ENCODE measurements around the gene RFC3. TPM values are rescaled to one million over a fixed set of nuclear protein-coding genes. Genes with fewer than 3 reads are reported as not detected.
A peak's percentile ranks its signal among the peaks of the same experiment; 100 is the strongest.

RFC3 gene
- total and polyA plus RNA-seq, 9 of the 15 experiments (the other 6 are each of a cell fraction or from before 2014, with no cell fraction given) = 31.3 to 94.0 (median 54.0) TPM

DNA sequence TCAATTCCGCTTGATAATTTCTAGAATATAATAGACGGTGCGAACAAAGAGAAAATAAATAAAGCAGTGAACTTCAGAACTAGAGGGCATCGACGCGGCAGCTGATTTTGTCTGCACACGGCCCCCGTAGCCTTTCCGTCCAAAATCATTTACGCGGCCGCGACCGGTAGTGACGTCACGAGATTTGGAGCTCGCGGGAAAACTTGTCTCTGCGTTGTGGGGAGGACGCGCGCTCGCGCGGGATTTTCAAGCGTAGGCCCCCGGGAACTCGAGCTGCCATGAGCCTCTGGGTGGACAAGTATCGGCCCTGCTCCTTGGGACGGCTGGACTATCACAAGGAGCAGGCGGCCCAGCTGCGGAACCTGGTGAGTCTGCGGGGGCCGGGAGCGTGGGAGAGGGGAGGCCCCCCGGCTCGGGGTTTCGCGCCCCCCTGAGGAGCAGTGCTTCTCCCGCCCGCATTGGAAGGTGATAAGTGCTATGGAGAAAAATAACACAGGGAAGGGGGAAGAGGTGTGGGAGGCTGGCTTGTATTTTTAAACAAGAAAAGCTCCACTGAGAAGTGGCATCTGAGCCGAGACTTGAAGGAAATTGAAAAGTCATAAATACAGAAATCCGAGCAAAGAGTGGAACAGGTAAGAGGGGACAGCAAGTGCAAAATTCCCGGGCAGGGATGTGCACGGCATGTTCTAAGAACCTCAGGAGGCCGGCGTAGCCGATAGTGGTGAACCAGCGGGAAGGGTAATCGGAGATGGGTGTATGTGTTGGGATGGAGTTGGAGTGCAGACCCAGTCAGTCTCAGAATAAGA, at the start of gene RFC3 (continued):
- peak; percentile 79 for TF ChIP-seq POU5F1 (IDR thresholded peaks at IDR 0.05; ENCODE audit: borderline replicate concordance, low read depth, low read length, partially characterized antibody)
- TF ChIP-seq BACH1 (tag; IDR thresholded peaks at IDR 0.05) = no peak
- TF ChIP-seq YY1 (IDR thresholded peaks at IDR 0.05; ENCODE audit: borderline replicate concordance in 1 of 3, control insufficient read depth in 1 of 3, extremely low read depth in 1 of 3, insufficient read depth in 3 of 3, insufficient read length in 1 of 3, insufficient replicate concordance in 2 of 3, low read depth in 1 of 3, low read length in 2 of 3) = peak in 2 of 3 experiments; percentile 24 to 70
- TF ChIP-seq, protein P1, sequence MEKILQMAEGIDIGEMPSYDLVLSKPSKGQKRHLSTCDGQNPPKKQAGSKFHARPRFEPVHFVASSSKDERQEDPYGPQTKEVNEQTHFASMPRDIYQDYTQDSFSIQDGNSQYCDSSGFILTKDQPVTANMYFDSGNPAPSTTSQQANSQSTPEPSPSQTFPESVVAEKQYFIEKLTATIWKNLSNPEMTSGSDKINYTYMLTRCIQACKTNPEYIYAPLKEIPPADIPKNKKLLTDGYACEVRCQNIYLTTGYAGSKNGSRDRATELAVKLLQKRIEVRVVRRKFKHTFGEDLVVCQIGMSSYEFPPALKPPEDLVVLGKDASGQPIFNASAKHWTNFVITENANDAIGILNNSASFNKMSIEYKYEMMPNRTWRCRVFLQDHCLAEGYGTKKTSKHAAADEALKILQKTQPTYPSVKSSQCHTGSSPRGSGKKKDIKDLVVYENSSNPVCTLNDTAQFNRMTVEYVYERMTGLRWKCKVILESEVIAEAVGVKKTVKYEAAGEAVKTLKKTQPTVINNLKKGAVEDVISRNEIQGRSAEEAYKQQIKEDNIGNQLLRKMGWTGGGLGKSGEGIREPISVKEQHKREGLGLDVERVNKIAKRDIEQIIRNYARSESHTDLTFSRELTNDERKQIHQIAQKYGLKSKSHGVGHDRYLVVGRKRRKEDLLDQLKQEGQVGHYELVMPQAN (IDR thresholded peaks at IDR 0.05; ENCODE audit: borderline replicate concordance) = peak; percentile 71; the same call in 1 of the 2 replicates
- TF ChIP-seq CREB1 (IDR thresholded peaks at IDR 0.05) = peak; percentile 90
- TF ChIP-seq CREB1 (CRISPR knock-in tag; IDR thresholded peaks at IDR 0.05) = peak; percentile 92
- no peak for TF ChIP-seq NFXL1 (CRISPR knock-in tag; IDR thresholded peaks at IDR 0.05)
- TF ChIP-seq MAZ (CRISPR knock-in tag; conservative IDR thresholded peaks at IDR 0.05 in 1 of 2, IDR thresholded peaks at IDR 0.05 in 1 of 2) = peak in 1 of 2 experiments; percentile 65; a peak in 2 of 4 replicates
- peak in 1 of 2 experiments; percentile 21; a peak in 1 of 4 replicates for TF ChIP-seq TRIM24 (IDR thresholded peaks at IDR 0.05)
- TF ChIP-seq, protein P2, sequence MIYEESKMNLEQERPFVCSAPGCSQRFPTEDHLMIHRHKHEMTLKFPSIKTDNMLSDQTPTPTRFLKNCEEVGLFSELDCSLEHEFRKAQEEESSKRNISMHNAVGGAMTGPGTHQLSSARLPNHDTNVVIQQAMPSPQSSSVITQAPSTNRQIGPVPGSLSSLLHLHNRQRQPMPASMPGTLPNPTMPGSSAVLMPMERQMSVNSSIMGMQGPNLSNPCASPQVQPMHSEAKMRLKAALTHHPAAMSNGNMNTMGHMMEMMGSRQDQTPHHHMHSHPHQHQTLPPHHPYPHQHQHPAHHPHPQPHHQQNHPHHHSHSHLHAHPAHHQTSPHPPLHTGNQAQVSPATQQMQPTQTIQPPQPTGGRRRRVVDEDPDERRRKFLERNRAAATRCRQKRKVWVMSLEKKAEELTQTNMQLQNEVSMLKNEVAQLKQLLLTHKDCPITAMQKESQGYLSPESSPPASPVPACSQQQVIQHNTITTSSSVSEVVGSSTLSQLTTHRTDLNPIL (CRISPR knock-in tag; IDR thresholded peaks at IDR 0.05) = no peak
- peak in 1 of 2 experiments; percentile 58; a peak in 1 of 4 replicates for TF ChIP-seq CSDE1 (IDR thresholded peaks at IDR 0.05)
- peak; percentile 84; the same call in 1 of the 2 replicates for TF ChIP-seq PHF8 (IDR thresholded peaks at IDR 0.05; ENCODE audit: borderline replicate concordance, low read length)
- TF ChIP-seq, protein P3, sequence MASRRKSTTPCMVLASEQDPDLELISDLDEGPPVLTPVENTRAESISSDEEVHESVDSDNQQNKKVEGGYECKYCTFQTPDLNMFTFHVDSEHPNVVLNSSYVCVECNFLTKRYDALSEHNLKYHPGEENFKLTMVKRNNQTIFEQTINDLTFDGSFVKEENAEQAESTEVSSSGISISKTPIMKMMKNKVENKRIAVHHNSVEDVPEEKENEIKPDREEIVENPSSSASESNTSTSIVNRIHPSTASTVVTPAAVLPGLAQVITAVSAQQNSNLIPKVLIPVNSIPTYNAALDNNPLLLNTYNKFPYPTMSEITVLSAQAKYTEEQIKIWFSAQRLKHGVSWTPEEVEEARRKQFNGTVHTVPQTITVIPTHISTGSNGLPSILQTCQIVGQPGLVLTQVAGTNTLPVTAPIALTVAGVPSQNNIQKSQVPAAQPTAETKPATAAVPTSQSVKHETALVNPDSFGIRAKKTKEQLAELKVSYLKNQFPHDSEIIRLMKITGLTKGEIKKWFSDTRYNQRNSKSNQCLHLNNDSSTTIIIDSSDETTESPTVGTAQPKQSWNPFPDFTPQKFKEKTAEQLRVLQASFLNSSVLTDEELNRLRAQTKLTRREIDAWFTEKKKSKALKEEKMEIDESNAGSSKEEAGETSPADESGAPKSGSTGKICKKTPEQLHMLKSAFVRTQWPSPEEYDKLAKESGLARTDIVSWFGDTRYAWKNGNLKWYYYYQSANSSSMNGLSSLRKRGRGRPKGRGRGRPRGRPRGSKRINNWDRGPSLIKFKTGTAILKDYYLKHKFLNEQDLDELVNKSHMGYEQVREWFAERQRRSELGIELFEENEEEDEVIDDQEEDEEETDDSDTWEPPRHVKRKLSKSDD (conservative IDR thresholded peaks at IDR 0.05; ENCODE audit: low read length) = no peak
- peak; percentile 95 for TF ChIP-seq POLR2G (IDR thresholded peaks at IDR 0.05; ENCODE audit: low read depth, low read length)
- no peak for TF ChIP-seq PHF20 (IDR thresholded peaks at IDR 0.05; ENCODE audit: partially characterized antibody)
- TF ChIP-seq, protein P4, sequence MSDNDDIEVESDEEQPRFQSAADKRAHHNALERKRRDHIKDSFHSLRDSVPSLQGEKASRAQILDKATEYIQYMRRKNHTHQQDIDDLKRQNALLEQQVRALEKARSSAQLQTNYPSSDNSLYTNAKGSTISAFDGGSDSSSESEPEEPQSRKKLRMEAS (CRISPR knock-in tag; IDR thresholded peaks at IDR 0.05) = no peak
- TF ChIP-seq, protein P5, sequence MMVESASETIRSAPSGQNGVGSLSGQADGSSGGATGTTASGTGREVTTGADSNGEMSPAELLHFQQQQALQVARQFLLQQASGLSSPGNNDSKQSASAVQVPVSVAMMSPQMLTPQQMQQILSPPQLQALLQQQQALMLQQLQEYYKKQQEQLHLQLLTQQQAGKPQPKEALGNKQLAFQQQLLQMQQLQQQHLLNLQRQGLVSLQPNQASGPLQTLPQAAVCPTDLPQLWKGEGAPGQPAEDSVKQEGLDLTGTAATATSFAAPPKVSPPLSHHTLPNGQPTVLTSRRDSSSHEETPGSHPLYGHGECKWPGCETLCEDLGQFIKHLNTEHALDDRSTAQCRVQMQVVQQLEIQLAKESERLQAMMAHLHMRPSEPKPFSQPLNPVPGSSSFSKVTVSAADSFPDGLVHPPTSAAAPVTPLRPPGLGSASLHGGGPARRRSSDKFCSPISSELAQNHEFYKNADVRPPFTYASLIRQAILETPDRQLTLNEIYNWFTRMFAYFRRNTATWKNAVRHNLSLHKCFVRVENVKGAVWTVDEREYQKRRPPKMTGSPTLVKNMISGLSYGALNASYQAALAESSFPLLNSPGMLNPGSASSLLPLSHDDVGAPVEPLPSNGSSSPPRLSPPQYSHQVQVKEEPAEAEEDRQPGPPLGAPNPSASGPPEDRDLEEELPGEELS (CRISPR knock-in tag; IDR thresholded peaks at IDR 0.05; ENCODE audit: borderline replicate concordance) = no peak
